GM19240 (cell line): Measurements from ENCODE around the gene CLTA.
A peak's percentile ranks its signal among the peaks of the same experiment; 100 is the strongest.

Experiments
- DNase-seq: peaks from one replicate; pipeline ENCODE4 v3.0.0; 2011; ENCODE audit warnings: low spot score; ENCODE audit not compliant: insufficient read length

CLTA gene

GRCh38 chr9:36190388-36191289, at the start of gene CLTA:
Gene CLTA (plus strand): TSS chr9:36190921. CDS start chr9:36191057, 136 bp downstream.
- DNase-seq = peak; percentile 95

GRCh38 chr9:36141288-36141687, 49.4 kb upstream of the CLTA start:
- no peak for DNase-seq

- no peak for DNase-seq
These were observed 49.0 kb upstream of the CLTA start for GRCh38 chr9:36141761-36142160.

GRCh38 chr9:36142510-36143244, 48.0 kb upstream of the CLTA start:
- no peak for DNase-seq

GRCh38 chr9:36143245-36143641, 47.5 kb upstream of the CLTA start:
- DNase-seq = no peak

GRCh38 chr9:36144309-36145232, 46.1 kb upstream of the CLTA start:
- DNase-seq = no peak

- no peak for DNase-seq
These were observed 44.8 kb upstream of the CLTA start for GRCh38 chr9:36145970-36146369.

GRCh38 chr9:36146651-36147050, 44.1 kb upstream of the CLTA start:
- DNase-seq = no peak

GRCh38 chr9:36147441-36148175, 43.1 kb upstream of the CLTA start:
- no peak for DNase-seq

- no peak for DNase-seq
These were observed 42.2 kb upstream of the CLTA start for GRCh38 chr9:36148311-36149051.

GRCh38 chr9:36149197-36149596, 41.5 kb upstream of the CLTA start:
- DNase-seq = no peak

- no peak for DNase-seq
These were observed 40.0 kb upstream of the CLTA start for GRCh38 chr9:36150574-36151315.

- DNase-seq = peak; percentile 81
These were observed 39.2 kb upstream of the CLTA start for GRCh38 chr9:36151316-36152210.

- no peak for DNase-seq
These were observed 37.8 kb upstream of the CLTA start for GRCh38 chr9:36152741-36153438.

- no peak for DNase-seq
These were observed 37.0 kb upstream of the CLTA start for GRCh38 chr9:36153746-36154145.

- DNase-seq = no peak
These were observed 36.3 kb upstream of the CLTA start for GRCh38 chr9:36154331-36154952.

- no peak for DNase-seq
These were observed 34.6 kb upstream of the CLTA start for GRCh38 chr9:36156116-36156515.
